Activated T-helper 9 cell treated with anti-CD3 and anti-CD28 coated beads, Interleukin-2, amount 50 U/mL, for 16 hours (primary cell): ENCODE results near the gene SORCS2.

Source experiments
- DNase-seq: peaks from one replicate; pipeline ENCODE4 v3.0.0-alpha.2; 2020; ENCODE audit warnings: low read depth

SORCS2 gene

DNA sequence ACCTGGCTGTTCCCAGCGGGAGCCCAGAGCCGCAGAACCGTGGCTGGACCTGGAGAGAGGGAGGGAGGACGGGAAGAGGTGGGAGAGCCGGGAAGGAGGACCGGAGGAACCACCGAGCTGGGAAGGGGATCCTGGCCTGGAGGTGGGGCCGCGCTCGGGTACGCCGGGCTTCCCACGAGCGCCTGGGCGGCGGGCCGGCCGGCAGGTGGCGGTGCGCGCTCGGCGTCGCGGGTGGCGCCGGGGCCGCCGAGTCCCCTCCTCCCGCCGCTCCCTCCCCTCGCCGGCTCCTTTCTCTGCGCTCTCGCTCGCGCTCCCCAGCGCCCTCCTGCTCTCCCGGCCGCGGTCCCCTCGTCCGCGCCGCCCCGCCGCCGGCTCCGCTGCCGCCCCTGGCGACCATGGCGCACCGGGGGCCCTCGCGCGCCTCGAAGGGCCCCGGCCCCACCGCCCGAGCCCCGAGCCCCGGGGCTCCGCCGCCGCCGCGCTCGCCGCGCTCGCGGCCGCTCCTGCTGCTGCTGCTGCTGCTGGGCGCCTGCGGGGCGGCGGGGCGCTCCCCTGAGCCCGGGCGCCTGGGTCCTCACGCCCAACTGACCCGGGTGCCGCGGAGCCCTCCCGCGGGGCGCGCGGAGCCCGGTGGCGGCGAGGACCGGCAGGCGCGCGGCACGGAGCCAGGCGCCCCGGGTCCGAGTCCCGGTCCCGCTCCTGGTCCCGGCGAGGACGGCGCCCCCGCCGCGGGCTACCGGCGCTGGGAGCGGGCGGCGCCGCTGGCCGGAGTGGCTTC, at the start of gene SORCS2:
Gene SORCS2, plus strand, starts transcription at position 287 of the 778 bp plus-strand sequence.
- peak; percentile 19 for DNase-seq

- DNase-seq, result no peak
Measured at GRCh38 chr4:7144374-7145290, 47.7 kb upstream of the SORCS2 start.

DNA sequence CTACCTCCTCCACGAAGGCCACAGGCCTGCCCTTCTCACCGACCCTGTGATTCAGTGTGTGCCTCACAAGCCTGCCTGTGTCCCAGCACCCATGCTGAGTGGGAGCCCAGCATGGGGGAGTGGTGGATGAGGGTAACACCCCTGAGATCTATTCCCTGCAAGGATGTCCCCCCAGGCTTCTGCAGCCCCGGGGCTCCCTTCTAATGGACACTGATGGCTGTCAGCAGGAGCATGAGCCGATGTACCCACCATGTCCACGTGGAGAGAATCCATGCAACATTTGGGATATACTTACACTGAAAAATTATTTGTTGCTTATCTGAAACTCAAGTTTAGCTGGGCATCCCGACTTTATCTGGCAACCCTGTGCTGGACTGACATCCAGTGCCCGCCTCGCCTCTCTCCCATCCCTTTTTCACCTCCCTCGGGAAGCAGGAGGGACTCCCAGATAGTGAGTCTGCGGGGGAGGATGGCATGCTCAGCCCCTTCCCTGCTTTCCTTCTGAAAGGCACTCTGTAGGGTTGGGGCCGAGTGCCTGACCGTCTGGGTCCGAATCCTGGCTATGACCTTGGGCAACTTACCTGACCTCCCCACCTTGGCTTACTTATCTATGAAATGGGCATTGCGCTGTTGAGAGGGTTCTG, 46.9 kb upstream of the SORCS2 start:
- no peak for DNase-seq

- no peak for DNase-seq
Measured at GRCh38 chr4:7146059-7146785, 46.1 kb upstream of the SORCS2 start.

DNA sequence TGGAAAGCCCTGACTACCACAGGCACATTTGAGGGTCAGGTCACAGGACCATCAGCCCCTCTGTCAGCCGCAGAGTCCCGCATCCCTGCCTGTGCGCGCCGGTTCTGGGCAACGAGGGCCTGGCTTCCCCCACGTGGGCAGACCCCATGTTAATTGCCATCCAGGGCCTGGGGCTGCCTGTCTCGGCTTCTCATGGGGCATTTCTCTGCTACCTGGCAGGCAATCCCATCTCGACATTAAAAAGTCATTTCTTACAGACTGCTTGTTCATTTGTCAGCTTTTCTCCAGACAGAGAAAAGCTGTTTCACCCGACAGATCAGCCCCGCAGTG, 45.6 kb upstream of the SORCS2 start:
- DNase-seq, result no peak

- DNase-seq, result no peak
Measured at GRCh38 chr4:7147261-7147660, 45.1 kb upstream of the SORCS2 start.

DNA sequence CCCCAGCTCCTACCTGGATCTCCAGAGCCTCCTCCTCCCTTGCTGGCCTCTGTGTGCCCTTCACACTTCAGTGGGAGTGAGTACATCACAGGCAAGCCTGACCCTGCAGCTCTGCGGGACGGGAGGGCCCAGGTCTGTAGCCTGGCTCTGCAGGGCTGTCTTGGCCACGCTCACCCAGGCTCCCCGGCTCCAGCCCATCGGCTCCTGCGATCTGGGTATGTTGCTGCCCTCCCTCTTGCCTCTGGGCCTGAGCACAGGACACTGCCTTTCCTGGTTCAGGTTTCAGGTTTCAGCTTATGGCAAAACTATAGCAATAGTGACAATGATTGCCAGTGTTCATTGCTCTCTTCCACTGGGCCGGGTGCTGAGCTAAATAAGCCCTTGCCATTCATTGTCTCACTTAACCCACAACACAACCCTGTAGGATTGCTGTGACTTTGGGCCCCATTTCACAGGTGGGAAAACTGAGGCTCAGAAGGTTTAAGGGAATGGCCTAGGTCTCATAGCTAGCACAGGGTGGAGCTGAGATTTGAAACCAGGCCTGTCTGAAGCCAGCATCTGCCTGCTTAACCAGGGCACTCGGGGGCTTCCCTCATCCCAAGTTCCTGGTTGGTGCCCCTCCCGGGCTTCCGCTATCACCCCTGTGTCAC, 44.6 kb upstream of the SORCS2 start:
- DNase-seq, result no peak

DNA sequence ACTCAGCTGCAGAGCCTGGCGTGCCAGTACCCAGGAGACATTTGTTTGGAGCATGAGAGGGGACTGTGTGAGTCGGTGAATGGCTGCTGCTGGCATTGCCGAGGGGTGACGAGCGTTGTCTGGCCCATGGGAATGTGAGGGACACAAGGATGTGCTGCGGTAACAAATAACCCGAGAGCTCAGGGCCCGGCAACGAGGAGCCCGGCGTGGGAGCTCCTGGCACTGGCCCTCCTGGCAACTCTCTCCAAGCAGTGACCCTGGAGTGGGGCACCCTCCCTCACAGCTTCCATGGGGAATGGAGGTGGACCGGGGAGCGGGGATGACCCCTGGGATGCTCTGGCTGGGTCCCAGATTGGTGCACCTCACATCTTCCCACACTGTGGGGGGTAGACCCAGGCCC, 44.0 kb upstream of the SORCS2 start:
- DNase-seq, result no peak

GRCh38 chr4:7150036-7150635, 42.2 kb upstream of the SORCS2 start:
- DNase-seq, result no peak

- DNase-seq, result no peak
Measured at GRCh38 chr4:7151668-7152227, 40.6 kb upstream of the SORCS2 start.

GRCh38 chr4:7153711-7154110, 38.6 kb upstream of the SORCS2 start:
- no peak for DNase-seq

DNA sequence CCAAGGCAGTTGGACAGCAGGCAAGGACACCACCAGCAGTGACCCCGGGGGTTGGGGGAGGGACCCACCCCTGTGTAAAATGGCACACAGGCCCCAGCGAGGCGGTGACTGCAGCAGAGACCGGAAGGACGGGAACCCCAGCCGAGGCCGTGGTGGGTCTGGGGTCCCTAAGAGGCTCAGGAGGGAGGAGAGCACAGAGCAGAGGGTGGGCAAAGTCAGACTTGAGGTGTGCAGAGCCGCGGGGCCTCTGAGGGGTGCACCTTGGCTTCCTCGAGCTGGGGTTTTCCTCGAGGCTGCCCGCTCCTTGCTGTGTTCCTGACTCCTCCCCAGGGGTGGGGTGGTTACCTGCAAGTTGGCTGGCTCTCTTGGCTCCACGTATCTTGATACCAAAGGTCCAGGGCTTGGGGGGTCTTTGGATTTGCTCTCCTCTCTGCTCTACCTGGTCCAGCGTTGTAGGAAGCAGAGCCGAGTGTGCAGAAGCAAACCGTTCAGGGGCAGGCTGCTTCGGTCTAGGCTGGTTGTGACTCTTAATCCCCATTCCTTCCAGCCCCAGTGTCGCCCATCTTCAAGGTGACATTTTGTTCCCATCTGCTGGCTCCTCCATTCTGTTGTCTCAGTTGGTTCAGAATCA, 37.9 kb upstream of the SORCS2 start:
- DNase-seq, result no peak

- DNase-seq, result no peak
Measured at GRCh38 chr4:7155590-7156071, 36.7 kb upstream of the SORCS2 start.

GRCh38 chr4:7156328-7156727, 36.0 kb upstream of the SORCS2 start:
- DNase-seq, result no peak

- no peak for DNase-seq
Measured at GRCh38 chr4:7156761-7157488, 35.4 kb upstream of the SORCS2 start.

GRCh38 chr4:7157666-7158065, 34.7 kb upstream of the SORCS2 start:
- DNase-seq, result no peak

DNA sequence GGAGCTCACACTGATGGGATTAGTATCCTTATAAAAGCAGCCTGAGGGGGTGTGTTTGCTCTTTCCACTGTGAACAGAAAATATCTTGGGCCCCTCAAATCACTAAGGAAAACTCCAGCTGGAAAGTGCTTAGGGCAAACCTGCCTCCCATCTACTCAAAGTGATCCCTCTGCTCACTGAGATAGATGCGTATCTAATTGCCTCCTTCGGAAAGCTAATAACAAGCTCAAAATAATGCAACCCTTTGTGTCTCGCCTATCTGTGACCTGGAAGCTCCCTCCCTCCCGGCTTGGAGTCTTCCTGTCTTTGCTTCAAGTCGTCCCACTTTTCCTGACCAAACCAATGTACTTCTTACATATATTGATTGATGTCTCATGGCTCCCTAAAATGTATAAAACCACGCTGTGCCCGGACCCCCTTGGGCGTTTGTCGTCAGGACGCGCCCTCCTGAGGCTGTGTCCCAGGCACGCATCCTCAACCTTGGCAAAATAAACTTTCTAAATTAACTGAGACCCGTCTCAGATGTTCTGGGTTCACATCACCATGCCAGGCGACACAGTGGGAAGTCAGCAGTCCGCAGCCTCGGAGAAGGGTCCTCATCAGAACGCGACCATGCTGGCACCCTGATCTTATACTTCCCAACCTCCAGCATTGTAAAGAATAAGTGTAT, 34.1 kb upstream of the SORCS2 start:
- no peak for DNase-seq

- no peak for DNase-seq
Measured at GRCh38 chr4:7158991-7159390, 33.3 kb upstream of the SORCS2 start.

GRCh38 chr4:7159923-7160322, 32.4 kb upstream of the SORCS2 start:
- DNase-seq, result no peak
